Body of pancreas (tissue), 2 donors: ENCODE data around the gene OSER1. TPM values are rescaled to one million over a fixed set of nuclear protein-coding genes. Genes with fewer than 3 reads are reported as not detected.

Experiments
- total RNA-seq, 2 donors: library from RNA; depleted of rRNA; stranded (reverse); fragments of >200 nt; gene quantifications; one replicate each; pipeline ENCODE4 v1.1.0, GENCODE V29; 2016

The OSER1 gene
- total RNA-seq, 2 donors from 2014 or later, result 2.0 to 17.1 TPM

Other genes starting within 250 kb of the OSER1 start
- 1 to 10 TPM; 1.6 to 2.1 TPM for gene JPH2, start 23.6 kb downstream of the OSER1 start, total RNA-seq
- gene GDAP1L1, start 36.5 kb upstream of the OSER1 start, total RNA-seq, result not detected
- gene FITM2, start 100.4 kb upstream of the OSER1 start, total RNA-seq, result 10 to 100 TPM in 1 of 2 donors, 1 to 10 TPM in 1; 7.0 to 17.1 TPM
- not detected for gene R3HDML, start 126.3 kb upstream of the OSER1 start, total RNA-seq
- 10 to 100 TPM; 28.3 to 28.5 TPM for gene HNF4A, start 144.9 kb upstream of the OSER1 start, total RNA-seq